HFFc6 (cell line): ENCODE results near the gene FBRSL1. TPM values are rescaled to one million over a fixed set of nuclear protein-coding genes. Genes with fewer than 3 reads are reported as not detected.

Experiments used
- DNase-seq: peaks from one replicate; pipeline ENCODE4 v3.0.0-alpha.2; 2018
- H3K27ac Mint-ChIP-seq: 2 replicates; pipeline ENCODE4 v1.8.0; 2020; ENCODE audit warnings: mild to moderate bottlenecking, mixed read lengths
- H3K27me3 Mint-ChIP-seq: 2 replicates; pipeline ENCODE4 v1.8.0; 2021; ENCODE audit warnings: mild to moderate bottlenecking, moderate library complexity, mixed read lengths; ENCODE audit not compliant: insufficient read depth
- H3K36me3 Mint-ChIP-seq: 2 replicates; pipeline ENCODE4 v1.8.0; 2021; ENCODE audit warnings: low read depth, mixed read lengths
- H3K4me1 Mint-ChIP-seq: 2 replicates; pipeline ENCODE4 v1.8.0; 2020; ENCODE audit warnings: low read depth, mixed read lengths
- H3K4me3 Mint-ChIP-seq: 2 replicates; pipeline ENCODE4 v1.8.0; 2020; ENCODE audit warnings: mild to moderate bottlenecking, moderate library complexity, mixed read lengths
- H3K9me3 Mint-ChIP-seq: 2 replicates; pipeline ENCODE4 v1.8.0; 2020; ENCODE audit warnings: mild to moderate bottlenecking, mixed read lengths
- CTCF ChIP-seq: fragments of 200-600 bp; sonication (generic); IDR thresholded peaks from 2 replicates; pipeline ENCODE4 v1.5.0; 2021; ENCODE audit warnings: antibody characterized with exemption, mild to moderate bottlenecking
- total RNA-seq, 6 experiments: library from RNA; stranded (reverse); fragmentation: NEBNext Ultra II Directional; extraction: Animal tissue kit (Norgen Biotek cat#: 25700); gene quantifications; 2 replicates in 1 of 6; 3 replicates in 5 of 6; pipeline ENCODE4 v1.2.3, GENCODE V29; 2021

FBRSL1 gene
- total RNA-seq, 6 experiments from 2014 or later, result 25.1 to 34.0 (median 30.1) TPM

- TF ChIP-seq CTCF, result no peak
- Mint-ChIP-seq H3K4me3 (no peak overlapping the region), H3K36me3 (peaks cover 31% of the 10 kb centered on the region), H3K4me1 (peaks cover 6% of the 10 kb centered on the region), H3K9me3 (peaks cover 11% of the 10 kb centered on the region), H3K27ac (no peak overlapping the region), H3K27me3 (peaks cover 1% of the 10 kb centered on the region)
- no peak for DNase-seq
Observed at GRCh38 chr12:132514216-132514820, 24.4 kb downstream of the FBRSL1 start.

- DNase-seq, result no peak
- TF ChIP-seq CTCF, result no peak
- H3K27ac Mint-ChIP-seq, result no peak overlapping the region
- peaks cover 6% of the 10 kb centered on the region for H3K4me1 Mint-ChIP-seq
- no peak overlapping the region for H3K4me3 Mint-ChIP-seq
- H3K27me3 Mint-ChIP-seq, result peaks cover 1% of the 10 kb centered on the region
- H3K36me3 Mint-ChIP-seq, result peaks cover 31% of the 10 kb centered on the region
- peaks cover 11% of the 10 kb centered on the region for H3K9me3 Mint-ChIP-seq
Observed at GRCh38 chr12:132514838-132515237, 24.9 kb downstream of the FBRSL1 start.

GRCh38 chr12:132516095-132517012 is 26.4 kb downstream of the FBRSL1 start:
- Mint-ChIP-seq H3K4me3 (no peak overlapping the region), H3K4me1 (peaks cover 6% of the 10 kb centered on the region), H3K36me3 (peaks cover 31% of the 10 kb centered on the region), H3K27ac (no peak overlapping the region), H3K27me3 (peaks cover 1% of the 10 kb centered on the region), H3K9me3 (peaks cover 11% of the 10 kb centered on the region)
- no peak for TF ChIP-seq CTCF
- no peak for DNase-seq

- Mint-ChIP-seq H3K4me1 (peaks cover 6% of the 10 kb centered on the region), H3K36me3 (peaks cover 31% of the 10 kb centered on the region), H3K27me3 (peaks cover 1% of the 10 kb centered on the region), H3K4me3 (no peak overlapping the region), H3K27ac (no peak overlapping the region), H3K9me3 (peaks cover 11% of the 10 kb centered on the region)
- no peak for DNase-seq
- TF ChIP-seq CTCF, result no peak
Observed at GRCh38 chr12:132517013-132517739, 27.2 kb downstream of the FBRSL1 start.

GRCh38 chr12:132517740-132518100 is 27.8 kb downstream of the FBRSL1 start:
- Mint-ChIP-seq H3K27ac (no peak overlapping the region), H3K4me1 (peaks cover 6% of the 10 kb centered on the region), H3K4me3 (no peak overlapping the region), H3K27me3 (peaks cover 1% of the 10 kb centered on the region), H3K36me3 (peaks cover 31% of the 10 kb centered on the region), H3K9me3 (peaks cover 11% of the 10 kb centered on the region)
- no peak for TF ChIP-seq CTCF
- no peak for DNase-seq
